Prostate gland (tissue), 2 donors: Measurements from ENCODE around the gene RCOR1. TPM values are rescaled to one million over a fixed set of nuclear protein-coding genes. Genes with fewer than 3 reads are reported as not detected.

Source experiments
- DNase-seq: peaks from one replicate; pipeline ENCODE4 v3.0.0-alpha.2; 2019; ENCODE audit warnings: low spot score
- H3K27ac ChIP-seq, 2 donors: fragments of 200-600 bp; sonication (generic); 2 replicates each; pipeline ENCODE4 v1.5.1; 2017 to 2019
- H3K27me3 ChIP-seq: fragments of 200-600 bp; sonication (generic); replicated peaks from 2 replicates; pipeline ENCODE4 v1.5.1; 2019; ENCODE audit not compliant: insufficient read depth
- H3K36me3 ChIP-seq, 2 donors: fragments of 200-600 bp; sonication (generic); 1 replicate in 1 of 2; 2 replicates in 1 of 2; pipeline versions ENCODE4 v1.5.1 to v1.8.1; 2017 to 2019
- H3K4me1 ChIP-seq: fragments of 200-600 bp; sonication (generic); replicated peaks from 2 replicates; pipeline ENCODE4 v1.5.1; 2019
- H3K4me3 ChIP-seq, 2 donors: fragments of 200-600 bp; sonication (generic); 2 replicates each; pipeline ENCODE4 v1.5.1; 2017 to 2019
- H3K9me3 ChIP-seq: fragments of 200-600 bp; sonication (generic); 2 replicates; pipeline ENCODE4 v1.5.1; 2017
- POLR2A ChIP-seq: fragments of 450-650 bp; IDR thresholded peaks from one replicate; pipeline ENCODE4 v1.6.1; 2016; ENCODE audit warnings: antibody characterized with exemption, mild to moderate bottlenecking
- POLR2AphosphoS5 ChIP-seq: sonication (generic); formaldehyde crosslinking; IDR thresholded peaks from one replicate; pipeline ENCODE4 v1.6.1; 2017; ENCODE audit warnings: antibody characterized with exemption
- whole genome bisulfite sequencing: methylation state at CpG from one replicate; pipeline ENCODE4 v1.1.5; 2018; 5-methylcytosine and 5-hydroxymethylcytosine counted together
- intact Hi-C: fragments of 100-400 bp; cut with DNase I; formaldehyde crosslinking; loops from one replicate; pipeline ENCODE4 v1.14.2; 2022
- total RNA-seq, 2 donors: library from RNA; depleted of rRNA; stranded (reverse); fragments of >200 nt; gene quantifications; one replicate each; pipeline ENCODE4 v1.1.0, GENCODE V29; 2016
- TF ChIP-seq, protein P1 (sequence below), 4 experiments: fragments of 200-600 bp in 2 of 4; fragments of 450-650 bp in 2 of 4; sonication (generic) in 2 of 4; IDR thresholded peaks; 1 replicate in 3 of 4; 2 replicates in 1 of 4; pipeline ENCODE4 v1.5.1; 2016 to 2019; ENCODE audit warnings: antibody characterized with exemption in 4 of 4, mild to moderate bottlenecking in 2 of 4, moderate library complexity in 2 of 4

Gene RCOR1
- total RNA-seq, 2 donors from 2014 or later, result 14.4 to 26.6 TPM

DNA sequence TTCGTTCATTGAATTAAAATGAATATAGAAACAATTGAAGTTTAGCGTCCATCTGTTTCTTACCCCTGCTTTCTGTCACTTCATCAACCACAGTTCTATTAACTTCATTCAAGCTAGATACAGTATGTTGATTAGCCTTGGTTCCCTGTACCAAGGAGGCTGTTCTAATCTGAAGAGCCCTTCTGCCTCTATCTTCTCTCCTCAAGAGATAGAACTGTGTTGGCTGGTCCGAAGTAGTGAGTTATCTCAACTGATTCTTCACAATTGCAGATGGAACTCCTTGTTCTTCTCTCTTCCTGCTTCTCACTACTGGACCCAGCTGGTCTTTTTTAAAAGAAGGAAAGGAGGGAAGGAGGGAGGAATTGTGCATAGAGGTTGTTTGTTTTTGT, 102.7 kb downstream of the RCOR1 start:
- no peak for TF ChIP-seq POLR2A
- TF ChIP-seq, protein P1, sequence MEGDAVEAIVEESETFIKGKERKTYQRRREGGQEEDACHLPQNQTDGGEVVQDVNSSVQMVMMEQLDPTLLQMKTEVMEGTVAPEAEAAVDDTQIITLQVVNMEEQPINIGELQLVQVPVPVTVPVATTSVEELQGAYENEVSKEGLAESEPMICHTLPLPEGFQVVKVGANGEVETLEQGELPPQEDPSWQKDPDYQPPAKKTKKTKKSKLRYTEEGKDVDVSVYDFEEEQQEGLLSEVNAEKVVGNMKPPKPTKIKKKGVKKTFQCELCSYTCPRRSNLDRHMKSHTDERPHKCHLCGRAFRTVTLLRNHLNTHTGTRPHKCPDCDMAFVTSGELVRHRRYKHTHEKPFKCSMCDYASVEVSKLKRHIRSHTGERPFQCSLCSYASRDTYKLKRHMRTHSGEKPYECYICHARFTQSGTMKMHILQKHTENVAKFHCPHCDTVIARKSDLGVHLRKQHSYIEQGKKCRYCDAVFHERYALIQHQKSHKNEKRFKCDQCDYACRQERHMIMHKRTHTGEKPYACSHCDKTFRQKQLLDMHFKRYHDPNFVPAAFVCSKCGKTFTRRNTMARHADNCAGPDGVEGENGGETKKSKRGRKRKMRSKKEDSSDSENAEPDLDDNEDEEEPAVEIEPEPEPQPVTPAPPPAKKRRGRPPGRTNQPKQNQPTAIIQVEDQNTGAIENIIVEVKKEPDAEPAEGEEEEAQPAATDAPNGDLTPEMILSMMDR (IDR thresholded peaks at IDR 0.05), result no peak
- no peak for TF ChIP-seq POLR2AphosphoS5
- H3K27ac ChIP-seq, result no peak overlapping the region
- no peak for DNase-seq
- 47% methylated on average over 3 of the region's 3 CpGs for WGBS
- peaks cover 7% of the 10 kb centered on the region for H3K4me1 ChIP-seq
- no peaks in the 10 kb centered on the region for H3K9me3 ChIP-seq
- no peaks in the 10 kb centered on the region for H3K36me3 ChIP-seq
- intact Hi-C loops, result loop anchor here (10.0 kb wide), 3 partner anchors 170 to 380 kb away; no protein-coding TSS in a partner anchor
- H3K27me3 ChIP-seq, result no peaks in the 10 kb centered on the region
- H3K4me3 ChIP-seq, result no peak overlapping the region

DNA sequence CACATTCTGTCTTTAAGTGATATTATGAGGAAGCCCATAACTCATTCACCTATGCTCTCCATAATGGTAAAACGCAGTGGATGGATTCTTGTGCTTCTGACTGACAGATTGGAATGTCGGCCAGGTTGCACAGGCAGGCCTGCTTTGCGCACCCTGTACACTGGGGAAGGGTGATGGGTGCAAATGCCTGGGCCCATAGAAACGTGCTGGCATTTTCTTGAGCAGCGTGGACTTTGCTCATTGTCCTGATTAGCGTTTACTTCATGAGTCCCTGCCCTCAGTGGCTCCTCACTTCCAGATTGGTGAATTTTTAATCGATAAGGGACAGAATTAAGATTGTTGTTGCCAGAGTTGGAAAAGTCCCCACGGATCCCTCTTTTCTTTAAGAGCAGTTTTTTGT, 103.9 kb downstream of the RCOR1 start:
- H3K4me1 ChIP-seq, result peaks cover 7% of the 10 kb centered on the region
- WGBS, result 56% methylated on average over 8 of the region's 8 CpGs
- TF ChIP-seq, protein P1 (IDR thresholded peaks at IDR 0.05), result no peak
- no peak for TF ChIP-seq POLR2AphosphoS5
- TF ChIP-seq POLR2A, result no peak
- H3K9me3 ChIP-seq, result no peaks in the 10 kb centered on the region
- DNase-seq, result no peak
- no peak overlapping the region for H3K27ac ChIP-seq
- intact Hi-C loops, result loop anchor here (10.0 kb wide), 3 partner anchors 172 to 378 kb away; no protein-coding TSS in a partner anchor
- no peaks in the 10 kb centered on the region for H3K36me3 ChIP-seq
- H3K27me3 ChIP-seq, result no peaks in the 10 kb centered on the region
- no peak overlapping the region for H3K4me3 ChIP-seq

DNA sequence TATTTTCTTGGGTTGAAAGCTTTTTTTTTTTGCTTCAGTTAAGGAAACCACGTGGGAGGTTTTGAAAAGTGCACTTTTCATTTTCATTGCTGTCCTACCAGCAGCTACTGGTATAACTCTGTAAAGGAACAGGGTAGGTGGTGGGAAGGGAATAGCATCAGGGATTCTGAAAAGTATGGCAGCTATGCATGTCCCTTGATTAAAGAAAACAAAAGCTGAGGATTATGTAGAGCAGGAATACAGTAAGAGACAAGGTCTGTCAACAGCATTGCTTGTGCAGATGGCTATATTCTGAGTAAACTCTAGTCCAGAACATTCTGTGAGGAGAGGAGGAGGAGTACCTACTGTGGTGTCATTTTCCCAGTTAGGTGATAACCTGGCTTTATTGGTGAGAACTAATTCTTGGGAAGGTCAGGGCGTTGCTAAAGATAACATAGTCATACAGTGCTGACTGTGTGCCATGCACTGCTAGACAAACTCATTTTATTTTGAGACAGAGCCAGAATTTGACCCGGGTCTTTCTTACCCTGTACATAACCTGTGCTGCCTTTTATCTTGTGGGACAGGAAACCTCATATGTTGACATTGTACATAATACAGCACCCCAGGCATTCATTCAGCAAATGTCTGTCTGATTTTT, 104.5 kb downstream of the RCOR1 start:
- WGBS, result 11% methylated on average over 3 of the region's 3 CpGs
- DNase-seq, result no peak
- no peaks in the 10 kb centered on the region for H3K9me3 ChIP-seq
- no peak overlapping the region for H3K4me3 ChIP-seq
- peaks cover 6% of the 10 kb centered on the region for H3K4me1 ChIP-seq
- no peaks in the 10 kb centered on the region for H3K36me3 ChIP-seq
- no peak overlapping the region for H3K27ac ChIP-seq
- intact Hi-C loops, result loop anchor here (10.0 kb wide), 3 partner anchors 172 to 378 kb away; no protein-coding TSS in a partner anchor
- no peaks in the 10 kb centered on the region for H3K27me3 ChIP-seq
- TF ChIP-seq POLR2A (no peak), POLR2AphosphoS5 (no peak)
- TF ChIP-seq, protein P1 (IDR thresholded peaks at IDR 0.05), result no peak

DNA sequence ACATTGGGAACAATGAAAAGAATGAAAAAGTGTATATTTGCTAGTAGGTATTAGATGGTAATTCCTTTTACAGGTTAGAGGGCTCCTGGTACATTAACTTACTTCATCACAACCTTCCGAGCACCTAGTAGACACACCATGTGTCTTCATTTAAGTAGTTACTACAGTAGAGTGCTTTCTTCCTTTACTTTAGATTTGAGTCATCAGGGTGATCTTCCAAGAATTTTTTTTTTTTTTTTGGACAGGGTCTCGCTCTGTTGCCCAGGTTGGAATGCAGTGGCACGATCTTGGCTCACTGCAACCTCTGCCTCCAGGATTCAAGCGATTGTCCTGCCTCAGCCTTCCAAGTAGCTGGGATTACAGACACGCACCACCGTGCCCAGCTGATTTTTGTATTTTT, 105.1 kb downstream of the RCOR1 start:
- intact Hi-C loops, result loop anchor here (10.0 kb wide), 3 partner anchors 173 to 377 kb away; no protein-coding TSS in a partner anchor
- Histone ChIP-seq H3K36me3 (no peaks in the 10 kb centered on the region), H3K9me3 (no peaks in the 10 kb centered on the region), H3K27me3 (no peaks in the 10 kb centered on the region), H3K4me3 (no peak overlapping the region), H3K27ac (no peak overlapping the region), H3K4me1 (peaks cover under 1% of the 10 kb centered on the region)
- no peak for DNase-seq
- TF ChIP-seq, protein P1 (IDR thresholded peaks at IDR 0.05), result no peak
- TF ChIP-seq POLR2AphosphoS5 (no peak), POLR2A (no peak)
- 78% methylated on average over 6 of the region's 6 CpGs for WGBS
